Skeletal muscle tissue (tissue), 4 donors: ENCODE results near the gene FYB1. TPM values are rescaled to one million over a fixed set of nuclear protein-coding genes. Genes with fewer than 3 reads are reported as not detected.
"Not testable (repeated sequence)": the region's sequence is repeated elsewhere in the genome, so short reads cannot be mapped to it uniquely, and the experiment has no call there.

Experiments
- H3K27ac ChIP-seq: one replicate; pipeline ENCODE4 v1.7.0; 2013; ENCODE audit warnings: mild to moderate bottlenecking, low read depth, low read length, inconsistent platforms
- H3K27me3 ChIP-seq, 3 donors: one replicate each; pipeline ENCODE4 v1.7.0; 2013; ENCODE audit warnings: low read length in 3 of 3; ENCODE audit not compliant: control insufficient read depth in 3 of 3, insufficient read depth in 3 of 3
- H3K36me3 ChIP-seq, 3 donors: one replicate each; pipeline ENCODE4 v1.7.0; 2013; ENCODE audit warnings: low read length in 3 of 3; ENCODE audit not compliant: control insufficient read depth in 3 of 3, insufficient read depth in 3 of 3
- H3K4me1 ChIP-seq, 3 donors: one replicate each; pipeline ENCODE4 v1.7.0; 2013; ENCODE audit warnings: low read length in 3 of 3, mild to moderate bottlenecking in 3 of 3; ENCODE audit not compliant: control insufficient read depth in 3 of 3, insufficient read depth in 3 of 3
- H3K4me3 ChIP-seq, 3 donors: one replicate each; pipeline ENCODE4 v1.7.0; 2013; ENCODE audit warnings: low read length in 3 of 3
- H3K9ac ChIP-seq, 3 donors: one replicate each; pipeline ENCODE4 v1.7.0; 2013; ENCODE audit warnings: low read length in 3 of 3, mild to moderate bottlenecking in 3 of 3, moderate library complexity in 2 of 3, low read depth in 1 of 3
- H3K9me3 ChIP-seq, 3 donors: one replicate each; pipeline ENCODE4 v1.7.0; 2013; ENCODE audit warnings: low read length in 3 of 3; ENCODE audit not compliant: control insufficient read depth in 3 of 3
- total RNA-seq: library from RNA; depleted of rRNA; stranded (reverse); fragments of >200 nt; gene quantifications from one replicate; pipeline ENCODE4 v1.2.3, GENCODE V29; 2014
- donor health status: Osteomylitis.

Gene FYB1
- total RNA-seq, 1 donor from 2014 or later: 4.2 TPM

GRCh38 chr5:39254671-39255070 lies 35.3 kb upstream of the FYB1 start:
- Histone ChIP-seq H3K4me3 (no peak overlapping the region), H3K9ac (no peak overlapping the region), H3K4me1 (no peaks in the 10 kb centered on the region), H3K36me3 (no peaks in the 10 kb centered on the region), H3K27ac (no peak overlapping the region), H3K27me3 (no peaks in the 10 kb centered on the region), H3K9me3 (no peaks in the 10 kb centered on the region)

- Histone ChIP-seq H3K36me3 (no peaks in the 10 kb centered on the region), H3K4me3 (no peak overlapping the region), H3K9me3 (no peaks in the 10 kb centered on the region), H3K27ac (no peak overlapping the region), H3K4me1 (no peaks in the 10 kb centered on the region), H3K9ac (no peak overlapping the region), H3K27me3 (no peaks in the 10 kb centered on the region)
Measured at GRCh38 chr5:39253196-39253595, 33.8 kb upstream of the FYB1 start.

- no peak overlapping the region for H3K9ac ChIP-seq
- no peaks in the 10 kb centered on the region for H3K4me1 ChIP-seq
- no peak overlapping the region for H3K27ac ChIP-seq
- no peaks in the 10 kb centered on the region for H3K27me3 ChIP-seq
- H3K36me3 ChIP-seq: no peaks in the 10 kb centered on the region
- H3K4me3 ChIP-seq: no peak overlapping the region
- H3K9me3 ChIP-seq: no peaks in the 10 kb centered on the region
Measured at GRCh38 chr5:39249564-39250274, 30.4 kb upstream of the FYB1 start.

GRCh38 chr5:39249069-39249468 lies 29.7 kb upstream of the FYB1 start:
- H3K36me3 ChIP-seq: no peaks in the 10 kb centered on the region
- H3K27ac ChIP-seq: no peak overlapping the region
- no peaks in the 10 kb centered on the region for H3K27me3 ChIP-seq
- H3K9me3 ChIP-seq: no peaks in the 10 kb centered on the region
- H3K4me1 ChIP-seq: no peaks in the 10 kb centered on the region
- H3K4me3 ChIP-seq: no peak overlapping the region
- H3K9ac ChIP-seq: no peak overlapping the region

- Histone ChIP-seq H3K4me1 (no peaks in the 10 kb centered on the region), H3K9me3 (no peaks in the 10 kb centered on the region), H3K27me3 (no peaks in the 10 kb centered on the region), H3K4me3 (no peak overlapping the region), H3K9ac (no peak overlapping the region), H3K36me3 (no peaks in the 10 kb centered on the region), H3K27ac (no peak overlapping the region)
Measured at GRCh38 chr5:39240750-39241149, 21.4 kb upstream of the FYB1 start.

GRCh38 chr5:39238366-39239105 lies 19.2 kb upstream of the FYB1 start:
- no peaks in the 10 kb centered on the region for H3K36me3 ChIP-seq
- no peak overlapping the region for H3K9ac ChIP-seq
- no peak overlapping the region for H3K4me3 ChIP-seq
- H3K27me3 ChIP-seq: no peaks in the 10 kb centered on the region
- no peaks in the 10 kb centered on the region for H3K4me1 ChIP-seq
- H3K27ac ChIP-seq: no peak overlapping the region
- H3K9me3 ChIP-seq: no peaks in the 10 kb centered on the region

GRCh38 chr5:39236718-39237117 lies 17.4 kb upstream of the FYB1 start:
- no peaks in the 10 kb centered on the region for H3K4me1 ChIP-seq
- H3K9ac ChIP-seq: no peak overlapping the region
- no peaks in the 10 kb centered on the region for H3K36me3 ChIP-seq
- no peaks in the 10 kb centered on the region for H3K27me3 ChIP-seq
- no peak overlapping the region for H3K4me3 ChIP-seq
- no peaks in the 10 kb centered on the region for H3K9me3 ChIP-seq
- H3K27ac ChIP-seq: no peak overlapping the region

- Histone ChIP-seq H3K36me3 (no peaks in the 10 kb centered on the region), H3K4me3 (no peak overlapping the region), H3K27ac (no peak overlapping the region), H3K4me1 (no peaks in the 10 kb centered on the region), H3K9me3 (no peaks in the 10 kb centered on the region), H3K27me3 (no peaks in the 10 kb centered on the region), H3K9ac (no peak overlapping the region)
Measured at GRCh38 chr5:39235648-39236047, 16.3 kb upstream of the FYB1 start.

- not testable (repeated sequence) for H3K4me3 ChIP-seq, H3K27me3 ChIP-seq, H3K27ac ChIP-seq, H3K4me1 ChIP-seq, H3K9me3 ChIP-seq, H3K36me3 ChIP-seq, H3K9ac ChIP-seq
Measured at GRCh38 chr5:39234494-39234893, 15.1 kb upstream of the FYB1 start.

GRCh38 chr5:39233783-39234182 lies 14.4 kb upstream of the FYB1 start:
- H3K36me3 ChIP-seq: no peaks in the 10 kb centered on the region
- H3K27me3 ChIP-seq: no peaks in the 10 kb centered on the region
- H3K4me1 ChIP-seq: no peaks in the 10 kb centered on the region
- H3K4me3 ChIP-seq: no peak overlapping the region
- H3K27ac ChIP-seq: no peak overlapping the region
- H3K9ac ChIP-seq: no peak overlapping the region
- no peaks in the 10 kb centered on the region for H3K9me3 ChIP-seq
